Neural cell (in vitro differentiated cells): ENCODE data around the gene MEA1. TPM values are rescaled to one million over a fixed set of nuclear protein-coding genes. Genes with fewer than 3 reads are reported as not detected.

ENCODE experiments used
- H2AFZ ChIP-seq: fragments of 200-600, 300-800 bp; sonication (generic), shearing (Covaris generic); 2 replicates; pipeline ENCODE4 v1.6.0; 2014; ENCODE audit warnings: low read depth, mild to moderate bottlenecking, antibody characterized with exemption, low read length, moderate library complexity
- H3F3A ChIP-seq: fragments of 200-600 bp; shearing (Covaris generic); 2 replicates; pipeline ENCODE4 v1.6.1; 2016; ENCODE audit warnings: mild to moderate bottlenecking, moderate library complexity, mixed read lengths, antibody characterized with exemption, low read length; ENCODE audit not compliant: insufficient read depth, poor library complexity, severe bottlenecking
- H3K27ac ChIP-seq: fragments of 200-600, 300-800 bp; sonication (generic), shearing (Covaris generic); 2 replicates; pipeline ENCODE4 v1.5.1; 2014; ENCODE audit warnings: mild to moderate bottlenecking, low read length, moderate library complexity
- H3K27me3 ChIP-seq: fragments of 300-800, 200-600 bp; sonication (generic), shearing (Covaris generic); 2 replicates; pipeline ENCODE4 v1.6.0; 2014; ENCODE audit warnings: mild to moderate bottlenecking, low read depth, low read length, moderate library complexity; ENCODE audit not compliant: insufficient read depth
- H3K36me3 ChIP-seq: fragments of 300-800, 200-600 bp; sonication (generic), shearing (Covaris generic); 2 replicates; pipeline ENCODE4 v1.5.1; 2014; ENCODE audit warnings: mild to moderate bottlenecking, antibody characterized with exemption, low read length, moderate library complexity; ENCODE audit not compliant: insufficient read depth
- H3K4me2 ChIP-seq: fragments of 300-800, 200-600 bp; sonication (generic), shearing (Covaris generic); 2 replicates; pipeline ENCODE4 v1.6.0; 2014; ENCODE audit warnings: mild to moderate bottlenecking, low read length
- H3K4me3 ChIP-seq: fragments of 300-800, 200-600 bp; sonication (generic), shearing (Covaris generic); 2 replicates; pipeline ENCODE4 v1.5.1; 2014; ENCODE audit warnings: mild to moderate bottlenecking, low read length, moderate library complexity
- H3K79me2 ChIP-seq: fragments of 200-600 bp; shearing (Covaris generic); replicated peaks from 2 replicates; pipeline ENCODE4 v1.6.0; 2014; ENCODE audit warnings: mild to moderate bottlenecking, low read length, moderate library complexity; ENCODE audit not compliant: insufficient read depth
- H3K9ac ChIP-seq: fragments of 300-800, 200-600 bp; sonication (generic), shearing (Covaris generic); 2 replicates; pipeline ENCODE4 v1.6.1; 2016; ENCODE audit warnings: mild to moderate bottlenecking, low read length, mixed read lengths
- H3K9me2 ChIP-seq: fragments of 200-600 bp; shearing (Covaris generic); 2 replicates; pipeline ENCODE4 v1.6.1; 2016; ENCODE audit warnings: mild to moderate bottlenecking, low read length, mixed read lengths; ENCODE audit not compliant: insufficient read depth
- H3K9me3 ChIP-seq: fragments of 200-600, 300-800 bp; sonication (generic), shearing (Covaris generic); 2 replicates; pipeline ENCODE4 v1.6.1; 2016; ENCODE audit warnings: mild to moderate bottlenecking, mixed run types, low read length, moderate library complexity, mixed read lengths
- H4K20me1 ChIP-seq: fragments of 200-600 bp; shearing (Covaris generic); 2 replicates; pipeline ENCODE4 v1.6.1; 2016; ENCODE audit warnings: mild to moderate bottlenecking, mixed run types; ENCODE audit not compliant: insufficient read depth
- EP300 ChIP-seq: fragments of 450-650 bp; conservative IDR thresholded peaks from 2 replicates; pipeline ENCODE4 v1.6.1; 2014; ENCODE audit warnings: antibody characterized with exemption, mild to moderate bottlenecking, moderate library complexity; ENCODE audit not compliant: poor library complexity, severe bottlenecking
- EZH2 ChIP-seq: fragments of 200-600, 300-800 bp; shearing (Covaris generic), sonication (generic); IDR thresholded peaks from 2 replicates; pipeline ENCODE4 v1.6.1; 2014; ENCODE audit warnings: antibody characterized with exemption, low read length, borderline replicate concordance, mild to moderate bottlenecking; ENCODE audit not compliant: insufficient read depth, poor library complexity, severe bottlenecking
- MXI1 ChIP-seq: fragments of 450-650 bp; conservative IDR thresholded peaks from 2 replicates; pipeline ENCODE4 v1.6.1; 2014; ENCODE audit warnings: antibody characterized with exemption, mild to moderate bottlenecking; ENCODE audit not compliant: poor library complexity, severe bottlenecking
- POLR2AphosphoS5 ChIP-seq: IDR thresholded peaks from 2 replicates; pipeline ENCODE4 v1.6.1; 2012
- RAD21 ChIP-seq: fragments of 450-650 bp; conservative IDR thresholded peaks from 2 replicates; pipeline ENCODE4 v1.6.1; 2014; ENCODE audit warnings: antibody characterized with exemption, mild to moderate bottlenecking, moderate library complexity
- SMC3 ChIP-seq: fragments of 450-650 bp; conservative IDR thresholded peaks from 2 replicates; pipeline ENCODE4 v1.6.1; 2014; ENCODE audit warnings: antibody characterized with exemption, mild to moderate bottlenecking, moderate library complexity; ENCODE audit not compliant: poor library complexity
- TAF1 ChIP-seq: IDR thresholded peaks from 2 replicates; pipeline ENCODE4 v1.6.1; 2012; ENCODE audit warnings: low read depth
- polyA plus RNA-seq: library from polyadenylated mRNA; depleted of rRNA; stranded (reverse); fragments of >200 nt; gene quantifications from 2 replicates; pipeline ENCODE4 v1.2.3, GENCODE V29; 2014
- TF ChIP-seq, protein P1 (sequence below): IDR thresholded peaks from 2 replicates; pipeline ENCODE4 v1.6.1; 2012; ENCODE audit warnings: borderline replicate concordance
- TF ChIP-seq, protein P2 (sequence below): fragments of 450-650 bp; IDR thresholded peaks from 2 replicates; pipeline ENCODE4 v1.5.1; 2014; ENCODE audit warnings: antibody characterized with exemption, mild to moderate bottlenecking, moderate library complexity; ENCODE audit not compliant: poor library complexity, severe bottlenecking

Gene MEA1
- polyA plus RNA-seq, 1 donor from 2014 or later = 119 TPM

DNA sequence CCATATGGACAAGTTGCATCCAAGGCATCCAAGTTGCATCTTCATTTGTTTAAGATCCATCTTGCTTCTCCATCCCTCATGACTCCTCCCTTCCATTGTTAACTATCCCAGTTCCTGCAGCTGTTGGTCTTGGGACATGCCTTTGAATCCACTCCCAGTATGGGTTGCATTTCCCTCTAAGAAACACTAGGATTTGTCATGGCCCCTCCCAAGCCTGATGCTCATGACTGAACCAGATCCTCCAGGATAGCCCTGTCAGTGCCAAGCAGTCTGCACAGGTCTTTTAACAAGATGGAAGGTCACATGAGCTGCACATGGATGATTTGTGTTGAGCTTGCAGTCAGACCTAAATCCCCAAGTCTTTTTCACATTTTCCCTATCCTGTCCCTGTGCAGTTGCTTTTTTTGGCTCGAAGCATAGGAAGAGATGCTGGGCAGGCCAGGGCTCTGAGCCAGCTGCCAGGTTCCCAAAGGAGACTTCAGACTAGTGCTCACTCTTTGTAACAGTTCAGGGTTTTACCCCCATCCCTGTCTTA is 25.2 kb downstream of the MEA1 start:
- Histone ChIP-seq H2AFZ (no peak overlapping the region), H3K27me3 (no peaks in the 10 kb centered on the region), H3K27ac (no peak overlapping the region), H3K9ac (no peak overlapping the region), H3K9me3 (no peaks in the 10 kb centered on the region), H4K20me1 (no peaks in the 10 kb centered on the region), H3K4me3 (no peak overlapping the region), H3K9me2 (no peaks in the 10 kb centered on the region), H3K4me2 (no peak overlapping the region), H3K36me3 (no peaks in the 10 kb centered on the region), H3F3A (peaks cover 4% of the 10 kb centered on the region), H3K79me2 (peaks cover 12% of the 10 kb centered on the region)
- TF ChIP-seq, protein P1, sequence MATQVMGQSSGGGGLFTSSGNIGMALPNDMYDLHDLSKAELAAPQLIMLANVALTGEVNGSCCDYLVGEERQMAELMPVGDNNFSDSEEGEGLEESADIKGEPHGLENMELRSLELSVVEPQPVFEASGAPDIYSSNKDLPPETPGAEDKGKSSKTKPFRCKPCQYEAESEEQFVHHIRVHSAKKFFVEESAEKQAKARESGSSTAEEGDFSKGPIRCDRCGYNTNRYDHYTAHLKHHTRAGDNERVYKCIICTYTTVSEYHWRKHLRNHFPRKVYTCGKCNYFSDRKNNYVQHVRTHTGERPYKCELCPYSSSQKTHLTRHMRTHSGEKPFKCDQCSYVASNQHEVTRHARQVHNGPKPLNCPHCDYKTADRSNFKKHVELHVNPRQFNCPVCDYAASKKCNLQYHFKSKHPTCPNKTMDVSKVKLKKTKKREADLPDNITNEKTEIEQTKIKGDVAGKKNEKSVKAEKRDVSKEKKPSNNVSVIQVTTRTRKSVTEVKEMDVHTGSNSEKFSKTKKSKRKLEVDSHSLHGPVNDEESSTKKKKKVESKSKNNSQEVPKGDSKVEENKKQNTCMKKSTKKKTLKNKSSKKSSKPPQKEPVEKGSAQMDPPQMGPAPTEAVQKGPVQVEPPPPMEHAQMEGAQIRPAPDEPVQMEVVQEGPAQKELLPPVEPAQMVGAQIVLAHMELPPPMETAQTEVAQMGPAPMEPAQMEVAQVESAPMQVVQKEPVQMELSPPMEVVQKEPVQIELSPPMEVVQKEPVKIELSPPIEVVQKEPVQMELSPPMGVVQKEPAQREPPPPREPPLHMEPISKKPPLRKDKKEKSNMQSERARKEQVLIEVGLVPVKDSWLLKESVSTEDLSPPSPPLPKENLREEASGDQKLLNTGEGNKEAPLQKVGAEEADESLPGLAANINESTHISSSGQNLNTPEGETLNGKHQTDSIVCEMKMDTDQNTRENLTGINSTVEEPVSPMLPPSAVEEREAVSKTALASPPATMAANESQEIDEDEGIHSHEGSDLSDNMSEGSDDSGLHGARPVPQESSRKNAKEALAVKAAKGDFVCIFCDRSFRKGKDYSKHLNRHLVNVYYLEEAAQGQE = no peak
- TF ChIP-seq EP300 (no peak), POLR2AphosphoS5 (no peak), SMC3 (no peak), RAD21 (no peak), TAF1 (no peak), MXI1 (no peak), EZH2 (no peak)
- TF ChIP-seq, protein P2, sequence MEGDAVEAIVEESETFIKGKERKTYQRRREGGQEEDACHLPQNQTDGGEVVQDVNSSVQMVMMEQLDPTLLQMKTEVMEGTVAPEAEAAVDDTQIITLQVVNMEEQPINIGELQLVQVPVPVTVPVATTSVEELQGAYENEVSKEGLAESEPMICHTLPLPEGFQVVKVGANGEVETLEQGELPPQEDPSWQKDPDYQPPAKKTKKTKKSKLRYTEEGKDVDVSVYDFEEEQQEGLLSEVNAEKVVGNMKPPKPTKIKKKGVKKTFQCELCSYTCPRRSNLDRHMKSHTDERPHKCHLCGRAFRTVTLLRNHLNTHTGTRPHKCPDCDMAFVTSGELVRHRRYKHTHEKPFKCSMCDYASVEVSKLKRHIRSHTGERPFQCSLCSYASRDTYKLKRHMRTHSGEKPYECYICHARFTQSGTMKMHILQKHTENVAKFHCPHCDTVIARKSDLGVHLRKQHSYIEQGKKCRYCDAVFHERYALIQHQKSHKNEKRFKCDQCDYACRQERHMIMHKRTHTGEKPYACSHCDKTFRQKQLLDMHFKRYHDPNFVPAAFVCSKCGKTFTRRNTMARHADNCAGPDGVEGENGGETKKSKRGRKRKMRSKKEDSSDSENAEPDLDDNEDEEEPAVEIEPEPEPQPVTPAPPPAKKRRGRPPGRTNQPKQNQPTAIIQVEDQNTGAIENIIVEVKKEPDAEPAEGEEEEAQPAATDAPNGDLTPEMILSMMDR = no peak

DNA sequence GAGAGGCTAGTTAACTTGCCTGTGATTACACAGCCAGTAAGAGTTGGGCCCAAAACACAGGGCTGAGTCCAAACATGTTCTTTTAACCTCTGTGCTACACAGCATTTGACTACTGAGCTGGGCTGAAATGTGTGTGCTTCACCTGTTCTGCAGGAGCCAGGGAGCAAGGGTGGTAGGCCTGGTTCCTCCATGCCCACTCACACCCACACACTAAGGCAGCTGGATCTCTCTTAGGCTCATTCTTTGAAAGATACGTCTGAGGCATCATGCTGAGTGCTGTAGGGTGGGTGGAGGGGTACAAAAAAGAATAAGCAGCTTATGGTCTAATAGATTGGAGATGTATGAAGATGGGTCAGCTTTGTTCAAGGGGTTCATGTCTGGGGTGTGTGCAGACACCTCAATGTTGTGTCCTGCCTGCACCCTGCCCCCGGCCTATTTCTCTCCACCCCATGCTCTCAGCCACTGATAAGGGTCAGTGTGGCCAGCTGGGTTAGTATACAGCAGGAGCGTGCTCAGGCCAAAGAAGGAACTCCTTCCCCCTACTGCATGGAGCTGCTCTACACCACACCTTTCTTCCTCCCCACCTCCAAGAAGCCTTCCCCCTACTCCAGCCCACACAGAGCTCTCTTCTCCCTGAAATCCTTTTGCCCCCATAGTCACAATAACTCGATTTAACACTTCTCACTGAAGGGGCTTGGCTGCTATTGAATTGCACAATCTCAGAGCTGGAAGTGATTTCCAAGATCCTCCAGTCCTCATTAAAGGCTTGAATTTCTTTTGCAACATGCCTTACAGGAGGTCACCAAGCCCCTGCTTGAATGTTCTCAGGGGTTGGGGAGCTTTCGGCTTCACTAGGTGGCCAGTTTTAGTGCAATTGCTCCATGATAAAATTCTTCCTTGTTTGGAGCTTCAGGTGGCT is 26.0 kb downstream of the MEA1 start:
- no peaks in the 10 kb centered on the region for H3K9me2 ChIP-seq
- no peaks in the 10 kb centered on the region for H3K9me3 ChIP-seq
- peak overlapping the region; percentile 0 for H3K4me3 ChIP-seq
- no peak overlapping the region for H3K4me2 ChIP-seq
- H3K27me3 ChIP-seq = no peaks in the 10 kb centered on the region
- H2AFZ ChIP-seq = no peak overlapping the region
- H3K27ac ChIP-seq = no peak overlapping the region
- H4K20me1 ChIP-seq = no peaks in the 10 kb centered on the region
- no peak overlapping the region for H3K9ac ChIP-seq
- TF ChIP-seq, protein P1 = no peak
- TF ChIP-seq RAD21 = no peak
- TF ChIP-seq MXI1 = no peak
- TF ChIP-seq EZH2 = no peak
- TF ChIP-seq, protein P2 = no peak
- no peak for TF ChIP-seq SMC3
- no peak for TF ChIP-seq TAF1
- no peak for TF ChIP-seq EP300
- H3F3A ChIP-seq = peaks cover 4% of the 10 kb centered on the region
- peaks cover 12% of the 10 kb centered on the region for H3K79me2 ChIP-seq
- H3K36me3 ChIP-seq = no peaks in the 10 kb centered on the region
